Esophagus squamous epithelium (tissue), 4 donors: ENCODE data around the gene DNAJC17.

Experiments
- POLR2A ChIP-seq, 4 donors: fragments of 450-650 bp; IDR thresholded peaks; one replicate each; pipeline ENCODE4 v1.6.1; 2017; ENCODE audit warnings: antibody characterized with exemption in 4 of 4, mild to moderate bottlenecking in 4 of 4, moderate library complexity in 3 of 4
- TF ChIP-seq, protein P1 (sequence below), 6 experiments: fragments of 450-650 bp in 4 of 6; fragments of 200-600 bp in 2 of 6; sonication (generic) in 2 of 6; IDR thresholded peaks; one replicate each; pipeline ENCODE4 v1.5.1; 2016 to 2019; ENCODE audit warnings: antibody characterized with exemption in 6 of 6, mild to moderate bottlenecking in 4 of 6, moderate library complexity in 4 of 6

- TF ChIP-seq POLR2A (IDR thresholded peaks at IDR 0.05), result no peak
- TF ChIP-seq, protein P1, sequence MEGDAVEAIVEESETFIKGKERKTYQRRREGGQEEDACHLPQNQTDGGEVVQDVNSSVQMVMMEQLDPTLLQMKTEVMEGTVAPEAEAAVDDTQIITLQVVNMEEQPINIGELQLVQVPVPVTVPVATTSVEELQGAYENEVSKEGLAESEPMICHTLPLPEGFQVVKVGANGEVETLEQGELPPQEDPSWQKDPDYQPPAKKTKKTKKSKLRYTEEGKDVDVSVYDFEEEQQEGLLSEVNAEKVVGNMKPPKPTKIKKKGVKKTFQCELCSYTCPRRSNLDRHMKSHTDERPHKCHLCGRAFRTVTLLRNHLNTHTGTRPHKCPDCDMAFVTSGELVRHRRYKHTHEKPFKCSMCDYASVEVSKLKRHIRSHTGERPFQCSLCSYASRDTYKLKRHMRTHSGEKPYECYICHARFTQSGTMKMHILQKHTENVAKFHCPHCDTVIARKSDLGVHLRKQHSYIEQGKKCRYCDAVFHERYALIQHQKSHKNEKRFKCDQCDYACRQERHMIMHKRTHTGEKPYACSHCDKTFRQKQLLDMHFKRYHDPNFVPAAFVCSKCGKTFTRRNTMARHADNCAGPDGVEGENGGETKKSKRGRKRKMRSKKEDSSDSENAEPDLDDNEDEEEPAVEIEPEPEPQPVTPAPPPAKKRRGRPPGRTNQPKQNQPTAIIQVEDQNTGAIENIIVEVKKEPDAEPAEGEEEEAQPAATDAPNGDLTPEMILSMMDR (IDR thresholded peaks at IDR 0.05), result no peak
Observed at GRCh38 chr15:40845036-40845435, 37.8 kb upstream of the DNAJC17 start.
